Amygdala (tissue), 56 donors: ENCODE results near the gene SBNO2.
"Not testable (repeated sequence)": the region's sequence is repeated elsewhere in the genome, so short reads cannot be mapped to it uniquely, and the experiment has no call there.

Experiments
- DNase-seq, 56 donors: peaks; one replicate each; lab custom pipeline; 2025; lab: John Stamatoyannopoulos, UW

The SBNO2 gene

DNA sequence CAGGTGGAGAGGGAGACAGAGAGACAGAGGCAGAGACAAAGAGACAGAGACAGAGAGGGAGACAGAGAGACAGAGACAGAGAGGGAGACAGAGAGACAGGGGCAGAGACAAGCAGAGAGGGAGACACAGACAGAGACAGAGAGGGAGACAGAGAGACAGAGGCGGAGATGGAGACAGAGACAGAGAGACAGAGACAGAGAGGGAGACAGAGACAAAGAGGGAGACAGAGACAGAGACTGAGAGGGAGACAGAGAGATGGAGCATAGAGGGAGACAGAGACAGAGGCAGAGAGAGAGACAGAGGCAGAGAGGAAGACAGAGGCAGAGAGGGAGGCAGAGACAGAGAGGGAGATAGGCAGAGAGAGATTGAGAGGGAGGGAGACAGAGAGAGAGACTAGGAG lies 29.3 kb downstream of the SBNO2 start:
- no peak for DNase-seq

GRCh38 chr19:1143828-1144399 lies 30.2 kb downstream of the SBNO2 start:
- DNase-seq = no peak

DNA sequence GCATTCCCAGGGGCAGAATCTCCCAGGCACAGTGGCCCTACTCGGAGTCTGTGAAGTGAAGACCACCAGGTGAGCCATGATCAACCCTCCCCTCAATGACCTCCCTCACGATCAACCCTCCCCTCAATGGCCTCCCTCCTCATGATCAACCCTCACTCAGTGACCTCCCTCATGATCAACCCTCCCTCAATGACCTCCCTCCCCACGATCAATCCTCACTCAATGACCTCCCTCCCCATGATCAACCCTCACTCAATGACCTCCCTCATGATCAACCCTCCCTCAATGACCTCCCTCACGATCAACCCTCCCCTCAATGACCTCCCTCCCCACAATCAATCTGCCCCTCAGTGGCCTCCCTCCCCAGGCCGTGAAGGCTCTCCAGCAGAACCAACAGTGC lies 32.1 kb downstream of the SBNO2 start:
- DNase-seq = peak in 1 of 56 donors; percentile 38

DNA sequence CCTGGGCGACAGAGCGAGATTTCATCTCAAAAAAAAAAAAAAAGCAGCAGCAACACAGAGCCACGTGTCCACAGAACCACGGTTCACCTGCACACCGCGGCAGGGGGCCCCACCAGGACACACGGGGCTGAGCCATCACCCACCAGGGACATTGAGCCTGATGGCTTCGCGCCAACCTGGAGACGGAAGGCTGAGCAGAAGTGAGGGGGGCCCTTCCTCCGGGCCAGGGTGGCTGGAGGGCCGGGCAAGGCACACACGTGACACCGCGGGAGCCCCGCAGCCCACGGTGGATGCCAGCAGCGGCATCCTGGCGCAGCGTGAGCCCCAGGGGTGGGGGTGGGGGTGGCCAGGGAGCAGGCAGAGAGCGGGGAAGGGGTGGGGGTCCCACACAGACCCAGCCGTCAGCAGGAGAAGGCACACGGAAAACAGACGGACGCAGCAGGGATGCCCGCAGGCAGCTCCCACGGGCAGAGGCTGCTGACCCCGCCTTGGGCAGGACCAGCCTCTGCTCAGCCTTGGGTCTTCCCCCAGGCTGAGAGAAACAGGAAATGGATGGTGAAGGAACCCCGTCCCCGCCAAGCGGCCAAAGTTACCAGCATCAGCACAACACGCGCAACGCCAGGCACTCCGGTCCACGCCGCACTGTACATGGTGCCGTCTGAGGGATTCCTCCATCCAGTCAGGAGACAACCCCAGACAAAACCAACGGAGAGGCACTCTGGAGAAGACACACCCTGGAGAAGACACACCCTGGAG lies 33.6 kb downstream of the SBNO2 start:
- DNase-seq = no peak

GRCh38 chr19:1139126-1139525 lies 34.9 kb downstream of the SBNO2 start:
- no peak for DNase-seq

DNA sequence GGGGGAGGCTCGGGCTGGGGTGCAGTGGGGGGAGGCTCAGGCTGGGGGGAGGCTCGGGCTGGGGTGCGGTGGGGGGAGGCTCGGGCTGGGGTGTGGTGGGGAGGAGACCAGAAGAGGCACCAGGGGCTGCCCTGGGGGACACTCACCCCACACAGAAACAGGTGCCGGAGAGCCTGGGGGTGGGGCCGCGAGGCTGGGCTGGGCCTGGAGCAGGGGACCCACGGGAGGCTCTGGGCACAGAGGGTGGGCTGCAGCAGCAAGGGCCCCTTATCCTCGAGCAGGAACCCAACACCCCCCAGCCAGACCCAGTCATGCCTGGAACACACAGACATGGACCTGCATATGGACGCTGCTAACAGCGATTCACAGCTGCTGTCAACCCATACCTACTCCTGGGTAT lies 35.9 kb downstream of the SBNO2 start:
- no peak for DNase-seq

GRCh38 chr19:1136621-1137317 lies 37.3 kb downstream of the SBNO2 start:
- DNase-seq = no peak

- no peak for DNase-seq
These were observed 37.9 kb downstream of the SBNO2 start for GRCh38 chr19:1136201-1136600.

DNA sequence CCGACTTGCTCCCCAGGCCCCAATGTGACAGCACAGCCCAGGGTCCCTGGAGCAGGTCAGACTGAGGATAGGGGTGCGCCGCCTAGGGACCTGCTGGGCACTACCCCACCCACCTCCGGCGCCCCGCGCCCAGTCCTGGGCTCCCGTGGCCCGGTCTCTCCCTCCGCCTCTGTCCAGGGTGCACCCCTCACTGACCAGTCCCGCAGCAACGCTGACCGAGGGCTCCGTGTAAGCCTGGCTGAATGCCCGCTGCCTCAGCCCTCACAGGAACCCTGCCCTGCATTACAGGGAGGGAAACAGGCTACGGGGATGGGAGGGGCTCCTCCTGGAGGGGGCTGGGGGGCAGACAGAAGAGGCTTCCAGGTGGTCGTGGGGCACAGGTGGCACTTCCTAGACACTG lies 38.6 kb downstream of the SBNO2 start:
- DNase-seq = no peak

DNA sequence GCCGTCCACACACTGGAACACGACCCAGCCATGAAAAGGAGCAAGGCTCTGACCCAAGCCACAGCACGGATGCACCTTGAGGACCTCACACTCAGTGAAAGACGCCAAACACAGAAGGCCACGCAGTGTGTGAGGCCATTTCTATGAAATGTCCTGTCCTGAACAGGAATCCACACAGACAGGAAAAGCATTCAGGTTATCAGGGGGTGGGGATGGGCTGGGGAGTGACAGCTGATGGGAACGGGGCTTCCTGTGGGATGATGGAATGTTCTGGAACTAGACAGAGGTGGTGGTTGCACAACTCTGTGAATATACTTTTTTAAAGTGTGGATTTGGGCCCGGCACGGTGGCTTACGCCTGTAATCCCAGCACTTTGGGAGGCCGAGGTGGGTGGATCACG lies 39.6 kb downstream of the SBNO2 start:
- DNase-seq = no peak

GRCh38 chr19:1133471-1133929 lies 40.6 kb downstream of the SBNO2 start:
- DNase-seq = no peak

GRCh38 chr19:1132552-1133383 lies 41.3 kb downstream of the SBNO2 start:
- no peak for DNase-seq

GRCh38 chr19:1131718-1132551 lies 42.1 kb downstream of the SBNO2 start:
- peak in 23 of 56 donors; percentile 4 to 59 (median 19) for DNase-seq

DNA sequence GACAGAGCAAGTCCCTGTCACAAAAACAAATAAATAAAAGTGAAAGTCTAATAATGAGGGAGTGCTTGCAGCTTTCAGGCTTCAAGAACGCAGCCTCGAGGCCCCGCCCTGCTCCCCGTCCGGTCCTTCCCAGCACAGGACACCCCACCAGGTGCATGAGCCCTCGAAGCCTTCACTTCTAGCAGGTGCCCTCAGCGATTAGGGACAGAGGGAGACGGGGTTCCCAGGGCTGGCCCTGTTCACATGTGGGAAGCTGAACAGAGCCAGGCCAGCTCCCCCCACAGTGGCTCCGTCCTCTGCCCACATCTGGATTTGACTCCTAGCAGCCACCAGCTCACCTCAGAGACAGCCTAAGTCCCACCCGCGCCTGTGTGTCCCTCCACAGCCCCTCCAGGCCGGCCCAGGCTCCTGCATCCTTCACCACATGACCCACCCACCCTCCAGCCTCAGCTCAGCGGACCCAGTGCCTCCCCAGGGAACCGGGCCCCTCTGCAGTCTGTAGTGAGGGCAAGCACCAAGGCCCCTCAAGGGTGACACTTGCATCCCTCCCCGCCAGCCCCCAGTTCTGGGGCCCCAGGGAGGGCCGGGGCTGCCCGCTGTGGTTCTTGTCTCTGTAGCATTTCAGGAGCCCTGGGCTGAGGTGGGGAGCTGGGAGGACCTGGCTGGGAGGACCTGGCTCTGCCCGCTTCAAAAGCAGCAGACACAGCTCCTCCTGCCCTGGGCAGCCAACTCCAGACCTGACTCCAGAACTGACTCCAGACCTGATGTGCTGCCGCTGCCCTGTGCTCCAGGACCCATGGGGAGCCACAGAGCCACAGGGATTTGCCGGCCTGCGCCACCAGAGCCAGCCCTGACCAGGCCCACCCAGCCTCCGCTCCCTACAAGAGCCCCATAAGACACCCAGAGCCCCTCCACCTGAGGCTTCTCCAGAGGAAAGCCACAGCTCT lies 43.0 kb downstream of the SBNO2 start:
- DNase-seq = no peak

GRCh38 chr19:1129535-1129934 lies 44.5 kb downstream of the SBNO2 start:
- DNase-seq = no peak

- not testable (repeated sequence) for DNase-seq
These were observed 45.0 kb downstream of the SBNO2 start for GRCh38 chr19:1129084-1129483.

DNA sequence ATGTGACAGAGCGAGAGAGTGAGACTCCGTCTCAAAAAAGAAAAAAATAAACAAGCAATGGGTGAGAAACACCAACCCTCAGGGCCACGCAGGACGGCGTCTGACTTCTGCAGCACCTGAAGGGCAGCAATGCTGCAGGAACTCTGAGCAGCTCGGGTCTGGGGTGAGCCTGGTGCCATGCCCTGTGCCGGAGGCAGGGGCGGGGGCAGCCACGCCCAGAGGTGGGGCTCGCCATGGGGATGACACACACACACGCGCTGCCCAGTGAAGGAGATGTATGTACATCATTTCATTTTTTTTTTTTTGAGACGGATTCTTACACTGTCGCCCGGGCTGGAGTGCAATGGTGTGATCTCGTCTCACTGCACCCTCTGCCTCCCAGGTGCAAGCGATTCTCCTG lies 46.0 kb downstream of the SBNO2 start:
- DNase-seq = no peak

DNA sequence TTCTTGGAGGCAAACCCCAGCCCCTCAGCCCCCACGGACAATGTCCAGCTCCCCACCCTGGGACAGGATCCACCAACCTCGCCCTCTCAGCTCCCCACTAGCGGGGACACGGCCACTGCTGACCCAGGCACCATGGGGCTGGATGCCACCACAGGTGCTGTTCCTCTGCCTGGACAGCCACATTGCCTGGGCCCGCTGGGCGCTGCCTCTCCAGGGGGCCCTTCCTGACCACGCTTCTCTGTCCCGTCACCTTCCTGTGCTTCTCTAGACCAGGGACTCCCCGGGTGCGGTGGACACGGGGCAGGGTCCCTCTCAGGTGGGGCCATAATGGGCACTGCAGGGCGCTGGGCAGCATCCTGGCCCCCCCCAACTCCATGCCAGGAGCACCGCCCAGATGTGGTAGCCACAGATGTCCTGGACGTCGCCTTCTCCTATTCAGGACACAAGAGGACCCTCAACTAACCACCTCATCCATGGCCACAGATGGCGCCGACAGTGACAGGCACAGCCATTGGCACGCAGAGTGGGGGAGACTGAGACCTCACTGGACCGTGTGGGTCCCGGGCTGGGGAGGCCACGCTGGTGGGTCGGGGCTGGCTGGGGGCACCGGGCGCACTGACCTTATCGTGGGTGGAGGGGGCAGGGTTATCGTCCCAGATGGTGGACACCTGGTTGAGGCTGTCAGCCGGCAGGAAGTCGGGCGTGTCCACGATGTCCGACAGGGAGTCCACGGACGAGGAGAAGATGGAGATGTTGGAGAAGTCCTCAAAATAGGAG lies 46.9 kb downstream of the SBNO2 start:
- DNase-seq = no peak
